Uterus (tissue), 4 donors: ENCODE measurements around the gene ADARB1. TPM values are rescaled to one million over a fixed set of nuclear protein-coding genes. Genes with fewer than 3 reads are reported as not detected.
"Not testable (repeated sequence)": the region's sequence is repeated elsewhere in the genome, so short reads cannot be mapped to it uniquely, and the experiment has no call there.

Experiments used
- DNase-seq, 2 donors: peaks; one replicate each; pipeline ENCODE4 v3.0.0-alpha.2; 2019 to 2020
- H3K27ac ChIP-seq, 2 donors: fragments of 200-600 bp; sonication (generic); 1 replicate in 1 of 2; 2 replicates in 1 of 2; pipeline ENCODE4 v1.5.1; 2016 to 2018
- H3K27me3 ChIP-seq, 2 donors: fragments of 200-600 bp; sonication (generic); one replicate each; pipeline ENCODE4 v1.5.1; 2018 to 2019; ENCODE audit warnings: control low read depth in 1 of 2
- H3K36me3 ChIP-seq, 2 donors: fragments of 200-600 bp; sonication (generic); one replicate each; pipeline ENCODE4 v1.5.1; 2019; ENCODE audit warnings: control low read depth in 1 of 2
- H3K4me1 ChIP-seq, 2 donors: fragments of 200-600 bp; sonication (generic); one replicate each; pipeline ENCODE4 v1.5.1; 2018 to 2019; ENCODE audit warnings: control low read depth in 1 of 2
- H3K4me3 ChIP-seq, 2 donors: fragments of 200-600 bp; sonication (generic); 1 replicate in 1 of 2; 2 replicates in 1 of 2; pipeline ENCODE4 v1.5.1; 2018 to 2019; ENCODE audit warnings: mild to moderate bottlenecking in 1 of 2
- H3K9me3 ChIP-seq, 2 donors: fragments of 200-600 bp; sonication (generic); one replicate each; pipeline ENCODE4 v1.5.1; 2019; ENCODE audit warnings: control low read depth in 1 of 2
- POLR2A ChIP-seq, 2 donors: fragments of 450-650 bp; IDR thresholded peaks; one replicate each; pipeline ENCODE4 v1.6.1; 2016; ENCODE audit warnings: antibody characterized with exemption in 2 of 2, mild to moderate bottlenecking in 1 of 2, moderate library complexity in 1 of 2
- intact Hi-C: fragments of 100-400 bp; cut with DNase I; formaldehyde crosslinking; loops from one replicate; pipeline ENCODE4 v1.15.1; 2023; ENCODE audit warnings: low total_unique reads
- total RNA-seq, 4 donors: library from RNA; depleted of rRNA in 3 of 4; stranded (reverse); fragments of >200 nt in 3 of 4; gene quantifications; one replicate each; pipeline versions ENCODE4 v1.1.0 to v1.2.4, GENCODE V29; 2014 to 2023
- TF ChIP-seq, protein P1 (sequence below), 4 experiments: fragments of 200-600 bp in 2 of 4; fragments of 450-650 bp in 2 of 4; sonication (generic) in 2 of 4; IDR thresholded peaks; one replicate each; pipeline ENCODE4 v1.5.1; 2016 to 2019; ENCODE audit warnings: antibody characterized with exemption in 4 of 4, mild to moderate bottlenecking in 2 of 4, moderate library complexity in 1 of 4
- donor health status: DM: yes; HTN: yes; CAD: no.

The ADARB1 gene
- total RNA-seq, 4 donors from 2014 or later, result 21.8 to 69.6 (median 43.3) TPM

GRCh38 chr21:45139473-45139872 is 65.1 kb downstream of the ADARB1 start:
- no peak overlapping the region for H3K27ac ChIP-seq
- no peak for TF ChIP-seq POLR2A (IDR thresholded peaks at IDR 0.05)
- TF ChIP-seq, protein P1, sequence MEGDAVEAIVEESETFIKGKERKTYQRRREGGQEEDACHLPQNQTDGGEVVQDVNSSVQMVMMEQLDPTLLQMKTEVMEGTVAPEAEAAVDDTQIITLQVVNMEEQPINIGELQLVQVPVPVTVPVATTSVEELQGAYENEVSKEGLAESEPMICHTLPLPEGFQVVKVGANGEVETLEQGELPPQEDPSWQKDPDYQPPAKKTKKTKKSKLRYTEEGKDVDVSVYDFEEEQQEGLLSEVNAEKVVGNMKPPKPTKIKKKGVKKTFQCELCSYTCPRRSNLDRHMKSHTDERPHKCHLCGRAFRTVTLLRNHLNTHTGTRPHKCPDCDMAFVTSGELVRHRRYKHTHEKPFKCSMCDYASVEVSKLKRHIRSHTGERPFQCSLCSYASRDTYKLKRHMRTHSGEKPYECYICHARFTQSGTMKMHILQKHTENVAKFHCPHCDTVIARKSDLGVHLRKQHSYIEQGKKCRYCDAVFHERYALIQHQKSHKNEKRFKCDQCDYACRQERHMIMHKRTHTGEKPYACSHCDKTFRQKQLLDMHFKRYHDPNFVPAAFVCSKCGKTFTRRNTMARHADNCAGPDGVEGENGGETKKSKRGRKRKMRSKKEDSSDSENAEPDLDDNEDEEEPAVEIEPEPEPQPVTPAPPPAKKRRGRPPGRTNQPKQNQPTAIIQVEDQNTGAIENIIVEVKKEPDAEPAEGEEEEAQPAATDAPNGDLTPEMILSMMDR (IDR thresholded peaks at IDR 0.05), result no peak
- H3K27me3 ChIP-seq, result no peaks in the 10 kb centered on the region
- no peak overlapping the region for H3K4me3 ChIP-seq
- DNase-seq, result no peak
- H3K36me3 ChIP-seq, result no peaks in the 10 kb centered on the region
- no peaks in the 10 kb centered on the region for H3K4me1 ChIP-seq
- no peaks in the 10 kb centered on the region for H3K9me3 ChIP-seq
- intact Hi-C loops, result loop anchor here (5.0 to 10.0 kb wide), 2 partner anchors 65 to 192 kb away; partner anchors contain the start of gene ADARB1

GRCh38 chr21:45140346-45140940 is 66.1 kb downstream of the ADARB1 start:
- no peaks in the 10 kb centered on the region for H3K36me3 ChIP-seq
- H3K9me3 ChIP-seq, result no peaks in the 10 kb centered on the region
- no peaks in the 10 kb centered on the region for H3K27me3 ChIP-seq
- intact Hi-C loops, result no loop called here
- DNase-seq, result peak; percentile 63 to 68
- no peaks in the 10 kb centered on the region for H3K4me1 ChIP-seq
- no peak overlapping the region for H3K27ac ChIP-seq
- H3K4me3 ChIP-seq, result no peak overlapping the region
- TF ChIP-seq, protein P1 (IDR thresholded peaks at IDR 0.05), result peak; percentile 47 to 86 (median 70)
- no peak for TF ChIP-seq POLR2A (IDR thresholded peaks at IDR 0.05)

DNA sequence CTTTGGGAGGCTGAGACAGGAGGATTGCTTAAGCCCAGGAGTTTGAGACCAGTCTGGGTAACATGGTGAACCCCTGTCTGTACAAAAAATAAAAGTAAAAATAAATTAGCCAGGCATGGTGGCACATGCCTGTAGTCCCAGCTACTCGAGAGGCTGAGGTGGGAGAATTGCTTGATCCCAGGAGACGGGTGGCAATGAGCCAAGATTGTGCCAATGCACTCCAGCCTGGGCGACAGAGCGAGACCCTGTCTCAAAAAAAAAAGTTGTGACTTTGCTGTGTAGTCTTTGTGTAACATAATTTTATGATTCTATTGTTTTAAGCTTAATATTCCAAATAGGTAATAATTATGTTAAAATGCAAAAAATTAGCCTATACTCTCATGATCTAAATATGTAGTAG is 66.6 kb downstream of the ADARB1 start:
- H3K27ac ChIP-seq, DNase-seq, H3K27me3 ChIP-seq, H3K9me3 ChIP-seq, H3K36me3 ChIP-seq, H3K4me1 ChIP-seq, intact Hi-C loops, H3K4me3 ChIP-seq: not testable (repeated sequence)

- no peak overlapping the region for H3K27ac ChIP-seq
- H3K27me3 ChIP-seq, result no peaks in the 10 kb centered on the region
- H3K36me3 ChIP-seq, result no peaks in the 10 kb centered on the region
- no peaks in the 10 kb centered on the region for H3K9me3 ChIP-seq
- TF ChIP-seq, protein P1 (IDR thresholded peaks at IDR 0.05), result no peak
- TF ChIP-seq POLR2A (IDR thresholded peaks at IDR 0.05), result no peak
- H3K4me3 ChIP-seq, result no peak overlapping the region
- no peak for DNase-seq
- intact Hi-C loops, result no loop called here
- H3K4me1 ChIP-seq, result no peaks in the 10 kb centered on the region
Observed at GRCh38 chr21:45141507-45141906, 67.1 kb downstream of the ADARB1 start.

DNA sequence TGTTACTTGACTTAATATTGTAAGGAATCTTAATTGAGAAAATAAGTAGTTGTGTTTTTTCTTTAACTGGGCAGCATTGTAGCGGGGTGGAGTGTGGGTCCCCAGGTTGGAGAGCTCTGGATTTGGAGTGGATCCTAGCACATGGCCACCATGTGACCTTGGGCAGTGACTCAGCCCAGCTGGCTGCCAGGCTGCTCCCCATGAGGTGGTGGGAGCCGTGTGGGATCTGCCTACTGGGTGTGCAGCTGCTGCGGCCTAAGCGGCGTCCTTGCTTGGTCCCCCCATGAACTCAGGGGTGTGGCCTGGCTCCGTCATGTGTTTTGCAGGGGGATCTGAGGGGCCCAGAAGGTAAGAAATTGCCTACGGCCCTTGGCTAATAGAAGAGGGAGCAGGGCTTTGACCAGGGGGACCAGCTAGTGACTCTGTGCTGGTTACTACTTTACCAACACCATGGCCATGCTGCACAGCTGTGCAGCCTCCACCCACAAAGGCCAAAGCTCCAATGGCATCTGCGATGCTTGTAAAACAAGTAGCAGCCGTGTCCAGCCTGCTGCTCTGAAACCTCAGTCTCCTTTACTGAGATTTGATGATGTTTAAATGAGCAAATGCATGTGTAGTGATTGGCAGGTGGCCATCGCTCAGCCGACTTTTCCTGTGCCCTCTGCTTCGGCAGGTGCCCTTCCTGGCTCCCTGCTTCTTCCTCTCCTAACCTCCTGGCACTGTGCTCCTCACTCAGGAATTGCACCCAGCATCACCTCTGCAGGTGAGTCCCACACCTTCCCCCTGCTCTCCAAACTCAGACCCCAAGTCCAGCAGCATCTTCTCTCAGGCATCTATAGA is 68.3 kb downstream of the ADARB1 start:
- H3K27ac ChIP-seq, result no peak overlapping the region
- no peak for TF ChIP-seq POLR2A (IDR thresholded peaks at IDR 0.05)
- TF ChIP-seq, protein P1 (IDR thresholded peaks at IDR 0.05), result no peak
- H3K4me1 ChIP-seq, result no peaks in the 10 kb centered on the region
- intact Hi-C loops, result no loop called here
- no peak for DNase-seq
- no peak overlapping the region for H3K4me3 ChIP-seq
- H3K27me3 ChIP-seq, result no peaks in the 10 kb centered on the region
- no peaks in the 10 kb centered on the region for H3K9me3 ChIP-seq
- no peaks in the 10 kb centered on the region for H3K36me3 ChIP-seq
